Spinal cord (tissue), 10 donors: ENCODE data around the gene SETD2. TPM values are rescaled to one million over a fixed set of nuclear protein-coding genes. Genes with fewer than 3 reads are reported as not detected.

Experiments used
- DNase-seq, 6 donors: peaks; one replicate each; pipeline versions ENCODE4 v3.0.0 to v3.0.0-alpha.2; 2013 to 2015; ENCODE audit warnings: low spot score in 6 of 6, low read depth in 4 of 6
- H3K27ac ChIP-seq: one replicate; pipeline ENCODE4 v1.5.1; 2013; ENCODE audit warnings: low read depth, low read length, control low read depth
- H3K27me3 ChIP-seq: one replicate; pipeline ENCODE4 v1.6.1; 2013; ENCODE audit warnings: low read length; ENCODE audit not compliant: control insufficient read depth, insufficient read depth
- H3K36me3 ChIP-seq: one replicate; pipeline ENCODE4 v1.6.1; 2013; ENCODE audit warnings: low read length; ENCODE audit not compliant: control insufficient read depth, insufficient read depth
- H3K4me1 ChIP-seq: one replicate; pipeline ENCODE4 v1.6.1; 2013; ENCODE audit warnings: low read length; ENCODE audit not compliant: control insufficient read depth, insufficient read depth
- H3K4me3 ChIP-seq: one replicate; pipeline ENCODE4 v1.5.1; 2013; ENCODE audit warnings: low read depth, low read length, control low read depth
- H3K9me3 ChIP-seq: one replicate; pipeline ENCODE4 v1.6.1; 2013; ENCODE audit warnings: low read length; ENCODE audit not compliant: control insufficient read depth, insufficient read depth
- WGBS: methylation state at CpG from one replicate; pipeline ENCODE4 v1.1.5; 2013; ENCODE audit warnings: missing lambda C conversion rate; ENCODE audit not compliant: insufficient coverage; 5-methylcytosine and 5-hydroxymethylcytosine counted together
- polyA plus RNA-seq, 2 donors: library from polyadenylated mRNA; unstranded; fragments of 120-200 nt; gene quantifications; one replicate each; pipeline ENCODE4 v1.2.1, GENCODE V29; 2013; ENCODE audit not compliant: insufficient read length in 2 of 2
- total RNA-seq, 2 donors: library from RNA; depleted of rRNA in 1 of 2; stranded (reverse); fragments of 120-200 nt in 1 of 2; fragments of >200 nt in 1 of 2; gene quantifications; one replicate each; pipeline versions ENCODE4 v1.2.3 to v1.2.4, GENCODE V29; 2013 to 2014
- donor health status: healthy.

SETD2 gene
- total and polyA plus RNA-seq, 4 donors, result 39.9 to 72.0 (median 51.0) TPM

GRCh38 chr3:46976326-46977190 is 187.4 kb downstream of the SETD2 start, which contains the start of gene CCDC12:
Gene CCDC12 (minus strand): TSS chr3:46976745. CDS start chr3:46976732, 13 bp downstream.
- 0% methylated on average over 48 of the region's 64 CpGs for WGBS

GRCh38 chr3:46974421-46975171 is 189.3 kb downstream of the SETD2 start:
- Histone ChIP-seq H3K27me3 (no peaks in the 10 kb centered on the region), H3K4me3 (no peak overlapping the region), H3K4me1 (peaks cover 38% of the 10 kb centered on the region), H3K9me3 (no peaks in the 10 kb centered on the region), H3K36me3 (no peaks in the 10 kb centered on the region), H3K27ac (no peak overlapping the region)
- DNase-seq, result no peak
- 94% methylated on average over 6 of the region's 9 CpGs for WGBS

More at GRCh38 chr3:46976326-46977190, 187.4 kb downstream of the SETD2 start, which contains the start of gene CCDC12:
- Histone ChIP-seq H3K36me3 (no peaks in the 10 kb centered on the region), H3K4me1 (peaks cover 34% of the 10 kb centered on the region), H3K27ac (peak within 1 kb of the TSS; percentile 97), H3K4me3 (peak within 1 kb of the TSS; percentile 97), H3K27me3 (no peaks in the 10 kb centered on the region), H3K9me3 (no peaks in the 10 kb centered on the region)
- peak; percentile 98 to 100 (median 98) for DNase-seq

- H3K4me1 ChIP-seq, result peaks cover 40% of the 10 kb centered on the region
These were observed 191.5 kb downstream of the SETD2 start for GRCh38 chr3:46972396-46972795.

GRCh38 chr3:46971742-46972141 is 192.2 kb downstream of the SETD2 start:
- H3K27ac ChIP-seq, result no peak overlapping the region
- H3K9me3 ChIP-seq, result no peaks in the 10 kb centered on the region
- WGBS, result 100% methylated on average over 1 of the region's 1 CpG
- H3K4me1 ChIP-seq, result peaks cover 35% of the 10 kb centered on the region
- no peak overlapping the region for H3K4me3 ChIP-seq
- peaks cover under 1% of the 10 kb centered on the region for H3K36me3 ChIP-seq
- DNase-seq, result no peak
- no peaks in the 10 kb centered on the region for H3K27me3 ChIP-seq

More at GRCh38 chr3:46972396-46972795, 191.5 kb downstream of the SETD2 start:
- no peak overlapping the region for H3K27ac ChIP-seq
- no CpG with 5 or more reads among the region's 2 CpGs for WGBS
- DNase-seq, result no peak
- H3K27me3 ChIP-seq, result no peaks in the 10 kb centered on the region
- no peaks in the 10 kb centered on the region for H3K36me3 ChIP-seq
- no peaks in the 10 kb centered on the region for H3K9me3 ChIP-seq
- H3K4me3 ChIP-seq, result no peak overlapping the region

- no peak for DNase-seq
- Histone ChIP-seq H3K27me3 (no peaks in the 10 kb centered on the region), H3K36me3 (peaks cover 5% of the 10 kb centered on the region), H3K4me1 (peaks cover 35% of the 10 kb centered on the region), H3K27ac (no peak overlapping the region), H3K4me3 (no peak overlapping the region), H3K9me3 (no peaks in the 10 kb centered on the region)
- 84% methylated on average over 6 of the region's 6 CpGs for WGBS
These were observed 192.8 kb downstream of the SETD2 start for GRCh38 chr3:46971151-46971550.

GRCh38 chr3:46970391-46971091 is 193.4 kb downstream of the SETD2 start:
- Histone ChIP-seq H3K4me3 (no peak overlapping the region), H3K4me1 (peaks cover 30% of the 10 kb centered on the region), H3K9me3 (no peaks in the 10 kb centered on the region), H3K36me3 (peaks cover 11% of the 10 kb centered on the region), H3K27ac (no peak overlapping the region), H3K27me3 (no peaks in the 10 kb centered on the region)
- 54% methylated on average over 3 of the region's 3 CpGs for WGBS
- DNase-seq, result peak in 1 of 6 donors; percentile 40

- H3K4me3 ChIP-seq, result no peak overlapping the region
- WGBS, result 64% methylated on average over 6 of the region's 9 CpGs
- H3K4me1 ChIP-seq, result peaks cover 23% of the 10 kb centered on the region
- H3K9me3 ChIP-seq, result no peaks in the 10 kb centered on the region
- H3K27ac ChIP-seq, result no peak overlapping the region
- H3K27me3 ChIP-seq, result no peaks in the 10 kb centered on the region
- DNase-seq, result no peak
- peaks cover 14% of the 10 kb centered on the region for H3K36me3 ChIP-seq
These were observed 195.0 kb downstream of the SETD2 start for GRCh38 chr3:46968783-46969428.

- Histone ChIP-seq H3K27ac (no peak overlapping the region), H3K4me3 (no peak overlapping the region), H3K4me1 (peaks cover 23% of the 10 kb centered on the region), H3K9me3 (no peaks in the 10 kb centered on the region), H3K27me3 (no peaks in the 10 kb centered on the region), H3K36me3 (peaks cover 14% of the 10 kb centered on the region)
- no peak for DNase-seq
- 95% methylated on average over 5 of the region's 5 CpGs for WGBS
These were observed 197.1 kb downstream of the SETD2 start for GRCh38 chr3:46966811-46967210.
